Lung (tissue), 12 donors: ENCODE data around the gene SLC7A10. TPM values are rescaled to one million over a fixed set of nuclear protein-coding genes. Genes with fewer than 3 reads are reported as not detected.

Experiments used
- ATAC-seq: fragments of 200-7000 bp; cut with Tn5 transposase; one replicate; pipeline ENCODE4 v1.9.1; 2020; ENCODE audit warnings: moderate number of reproducible peaks; ENCODE audit not compliant: insufficient read depth, low FRiP score
- DNase-seq, 3 donors: peaks; one replicate each; pipeline ENCODE4 v3.0.0-alpha.2; 2013 to 2017
- H3K27ac ChIP-seq, 2 donors: one replicate each; pipeline ENCODE4 v1.5.1; 2013; ENCODE audit warnings: mild to moderate bottlenecking in 2 of 2, moderate library complexity in 2 of 2, control low read depth in 1 of 2, inconsistent platforms in 1 of 2, low read depth in 1 of 2, low read length in 1 of 2
- H3K27me3 ChIP-seq, 3 donors: one replicate each; pipeline ENCODE4 v1.5.1; 2013; ENCODE audit warnings: low read length in 2 of 3; ENCODE audit not compliant: control insufficient read depth in 3 of 3, insufficient read depth in 3 of 3
- H3K36me3 ChIP-seq, 4 donors: one replicate each; pipeline ENCODE4 v1.5.1; 2013; ENCODE audit warnings: low read length in 4 of 4, mild to moderate bottlenecking in 1 of 4, moderate library complexity in 1 of 4; ENCODE audit not compliant: control insufficient read depth in 4 of 4, insufficient read depth in 4 of 4
- H3K4me1 ChIP-seq, 5 donors: one replicate each; pipeline ENCODE4 v1.5.1; 2013; ENCODE audit warnings: low read length in 5 of 5, mild to moderate bottlenecking in 2 of 5, moderate library complexity in 1 of 5; ENCODE audit not compliant: control insufficient read depth in 5 of 5, insufficient read depth in 5 of 5
- H3K4me3 ChIP-seq: one replicate; pipeline ENCODE4 v1.5.1; 2013; ENCODE audit warnings: mild to moderate bottlenecking, control low read depth, moderate library complexity
- H3K9ac ChIP-seq, 2 donors: one replicate each; pipeline ENCODE4 v1.5.1; 2013; ENCODE audit warnings: low read length in 2 of 2, control low read depth in 1 of 2; ENCODE audit not compliant: insufficient read depth in 1 of 2
- H3K9me3 ChIP-seq, 4 donors: one replicate each; pipeline ENCODE4 v1.5.1; 2013; ENCODE audit warnings: low read length in 3 of 4, mild to moderate bottlenecking in 1 of 4, moderate library complexity in 1 of 4; ENCODE audit not compliant: control insufficient read depth in 4 of 4, insufficient read depth in 3 of 4
- CTCF ChIP-seq: IDR thresholded peaks from 2 replicates; pipeline ENCODE4 v1.5.1; 2012; ENCODE audit warnings: mild to moderate bottlenecking; ENCODE audit errors: control extremely low read depth, extremely low read depth
- WGBS, 2 donors: extraction: QIAGEN DNeasy Blood & Tissue Kit; methylation state at CpG; one replicate each; pipeline ENCODE4 v1.1.7; 2013; 5-methylcytosine and 5-hydroxymethylcytosine counted together
- polyA plus RNA-seq, 2 donors: library from polyadenylated mRNA; stranded (reverse); fragments of 200-250 nt; gene quantifications; one replicate each; pipeline ENCODE4 v1.2.1, GENCODE V29; 2013
- total RNA-seq, 2 donors: library from RNA; depleted of rRNA in 1 of 2; stranded (reverse); fragments of >200 nt in 1 of 2; gene quantifications; one replicate each; pipeline ENCODE4 v1.2.1, GENCODE V29; 2014 to 2021
- donor health status: control.
- donor health status: control.
- donor health status: Bipolar disorder and iron deficiency.
- donor health status: healthy.
- donor health status: DM: yes; HTN: yes; CAD: no.

Gene SLC7A10
- total and polyA plus RNA-seq, 4 donors = 0.02 to 0.71 (median 0.16) TPM

- H3K36me3 ChIP-seq = no peaks in the 10 kb centered on the region
- peaks cover 0 to 15% (median 5%) of the 10 kb centered on the region in 5 donors for H3K4me1 ChIP-seq
- no peak overlapping the region for H3K4me3 ChIP-seq
- H3K27ac ChIP-seq = no peak overlapping the region
- no peak overlapping the region for H3K9ac ChIP-seq
- 82 to 91% methylated on average over 10 of the region's 10 CpGs for WGBS, 2 donors
- DNase-seq = no peak
- no peak for ATAC-seq
- H3K27me3 ChIP-seq = no peaks in the 10 kb centered on the region
- no peak for TF ChIP-seq CTCF
- no peaks in the 10 kb centered on the region for H3K9me3 ChIP-seq
Measured at GRCh38 chr19:33175156-33175782, 50.4 kb downstream of the SLC7A10 start.

- H3K36me3 ChIP-seq = no peaks in the 10 kb centered on the region
- no peak overlapping the region for H3K4me3 ChIP-seq
- H3K4me1 ChIP-seq = peaks cover 0 to 15% (median 5%) of the 10 kb centered on the region in 5 donors
- 84 to 96% methylated on average over 5 of the region's 5 CpGs for WGBS, 2 donors
- no peak for TF ChIP-seq CTCF
- no peak overlapping the region for H3K9ac ChIP-seq
- no peak for ATAC-seq
- no peak overlapping the region for H3K27ac ChIP-seq
- H3K9me3 ChIP-seq = no peaks in the 10 kb centered on the region
- DNase-seq = no peak
- H3K27me3 ChIP-seq = no peaks in the 10 kb centered on the region
Measured at GRCh38 chr19:33174186-33174585, 51.5 kb downstream of the SLC7A10 start.

- DNase-seq (no peak), ATAC-seq (no peak)
- no peaks in the 10 kb centered on the region for H3K36me3 ChIP-seq
- H3K27me3 ChIP-seq = no peaks in the 10 kb centered on the region
- no peaks in the 10 kb centered on the region for H3K9me3 ChIP-seq
- H3K4me1 ChIP-seq = peaks cover 0 to 10% (median 5%) of the 10 kb centered on the region in 5 donors
- no peak overlapping the region for H3K9ac ChIP-seq
- no peak overlapping the region for H3K4me3 ChIP-seq
- TF ChIP-seq CTCF = no peak
- no peak overlapping the region for H3K27ac ChIP-seq
- WGBS, 2 donors = 92 to 97% methylated on average over 6 of the region's 6 CpGs
Measured at GRCh38 chr19:33171916-33172359, 53.7 kb downstream of the SLC7A10 start.
